IPS DF 6.9 (cell line): Measurements from ENCODE around the gene POF1B.
A peak's percentile ranks its signal among the peaks of the same experiment; 100 is the strongest.

Experiments
- DNase-seq: peaks from one replicate; pipeline ENCODE4 v3.0.0-alpha.2; 2013; ENCODE audit warnings: low read depth, low spot score
- H3K27ac ChIP-seq: one replicate; pipeline ENCODE4 v1.5.1; 2013; ENCODE audit warnings: low read length, control low read depth
- H3K27me3 ChIP-seq: 2 replicates; pipeline ENCODE4 v1.6.1; 2013; ENCODE audit warnings: mild to moderate bottlenecking, low read length; ENCODE audit not compliant: control insufficient read depth, insufficient read depth
- H3K36me3 ChIP-seq: 2 replicates; pipeline ENCODE4 v1.6.1; 2013; ENCODE audit warnings: low read length; ENCODE audit not compliant: control insufficient read depth, insufficient read depth
- H3K4me1 ChIP-seq: 2 replicates; pipeline ENCODE4 v1.6.1; 2013; ENCODE audit warnings: low read length; ENCODE audit not compliant: control insufficient read depth, insufficient read depth
- H3K4me3 ChIP-seq: 2 replicates; pipeline ENCODE4 v1.5.1; 2013; ENCODE audit warnings: mild to moderate bottlenecking, low read length
- H3K9me3 ChIP-seq: 2 replicates; pipeline ENCODE4 v1.6.1; 2013; ENCODE audit warnings: low read length, inconsistent platforms; ENCODE audit not compliant: control insufficient read depth, insufficient read depth
- WGBS: extraction: QIAGEN DNeasy Blood & Tissue Kit; methylation state at CpG from one replicate; pipeline ENCODE4 v1.1.7; 2013; ENCODE audit warnings: mixed read lengths, missing lambda C conversion rate; ENCODE audit not compliant: insufficient read length, insufficient coverage; 5-methylcytosine and 5-hydroxymethylcytosine counted together

POF1B gene

DNA sequence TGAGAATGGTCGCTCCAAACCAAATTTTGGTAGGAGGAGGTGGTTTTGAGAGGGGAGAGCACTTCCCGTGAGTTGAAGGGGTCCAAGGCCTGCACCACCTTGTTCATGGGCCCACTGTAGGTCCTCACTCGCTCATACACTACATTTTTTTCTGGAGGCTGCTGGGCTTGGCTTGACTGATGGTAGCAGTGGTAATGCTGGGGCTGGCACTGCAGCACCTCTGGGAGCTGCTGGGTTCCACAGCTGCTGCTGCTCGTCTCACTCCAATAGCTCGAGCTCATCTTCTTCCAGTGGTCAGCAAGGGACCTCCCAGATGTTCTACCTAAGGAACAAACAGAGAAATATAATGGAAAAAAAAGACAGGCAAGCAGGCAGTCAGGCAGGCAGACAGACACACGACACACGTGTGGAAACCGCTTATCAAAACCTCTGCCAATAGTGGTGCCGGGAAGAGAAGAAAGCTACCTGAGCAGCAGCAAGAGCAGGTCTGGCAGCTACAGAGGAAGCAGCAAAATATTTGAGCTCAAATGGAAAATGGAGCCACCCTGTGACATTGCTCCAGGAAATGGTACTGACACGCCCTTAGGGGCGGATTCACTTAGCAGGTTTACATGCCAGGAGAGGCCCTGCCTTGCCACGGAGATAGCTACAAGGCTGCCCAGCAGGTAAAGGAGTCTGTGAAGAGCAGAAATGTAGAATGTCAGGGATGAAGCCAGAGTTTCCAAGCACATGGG is at the start of gene POF1B:
TSS of gene POF1B (minus strand) at position 492 of the 734 bp plus-strand sequence. CDS start at position 281, 211 bp downstream.
- Histone ChIP-seq H3K27ac (no peak within 1 kb of the TSS), H3K4me1 (no peaks in the 10 kb centered on the region), H3K9me3 (no peaks in the 10 kb centered on the region), H3K27me3 (no peaks in the 10 kb centered on the region), H3K4me3 (no peak within 1 kb of the TSS), H3K36me3 (no peaks in the 10 kb centered on the region)
- WGBS, result no CpG with 5 or more reads among the region's 12 CpGs
- DNase-seq, result no peak

GRCh38 chrX:85429066-85429465 is 49.6 kb upstream of the POF1B start:
- no peaks in the 10 kb centered on the region for H3K27me3 ChIP-seq
- no peak for DNase-seq
- WGBS, result no CpG with 5 or more reads among the region's 1 CpG
- no peak overlapping the region for H3K4me3 ChIP-seq
- no peaks in the 10 kb centered on the region for H3K4me1 ChIP-seq
- H3K36me3 ChIP-seq, result no peaks in the 10 kb centered on the region
- H3K9me3 ChIP-seq, result no peaks in the 10 kb centered on the region
- H3K27ac ChIP-seq, result no peak overlapping the region

- Histone ChIP-seq H3K9me3 (no peaks in the 10 kb centered on the region), H3K27ac (no peak overlapping the region), H3K36me3 (no peaks in the 10 kb centered on the region), H3K27me3 (no peaks in the 10 kb centered on the region), H3K4me3 (no peak overlapping the region), H3K4me1 (no peaks in the 10 kb centered on the region)
- no peak for DNase-seq
Measured at GRCh38 chrX:85419293-85419692, 39.8 kb upstream of the POF1B start.

DNA sequence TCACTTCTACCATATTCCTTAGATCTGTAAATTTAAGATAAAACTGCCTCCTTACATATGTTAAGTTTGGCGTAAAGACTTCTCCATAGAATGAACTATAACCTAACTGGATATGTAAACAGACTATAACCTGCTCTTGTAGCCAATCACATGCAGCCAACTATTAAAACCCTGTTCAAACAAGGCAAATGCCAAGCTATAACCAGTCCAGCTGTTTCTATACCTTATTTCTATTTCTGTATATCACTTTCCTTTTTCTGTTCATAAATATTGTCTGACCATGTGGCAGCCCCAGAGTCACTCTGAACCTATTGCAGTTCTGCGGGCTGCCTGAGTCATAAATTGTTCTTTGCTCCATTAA is 12.4 kb upstream of the POF1B start:
- Histone ChIP-seq H3K36me3 (no peaks in the 10 kb centered on the region), H3K4me1 (no peaks in the 10 kb centered on the region), H3K27me3 (no peaks in the 10 kb centered on the region), H3K9me3 (no peaks in the 10 kb centered on the region), H3K4me3 (no peak overlapping the region), H3K27ac (no peak overlapping the region)
- no peak for DNase-seq
- WGBS, result no CpG with 5 or more reads among the region's 2 CpGs

GRCh38 chrX:85391185-85391877 is 11.9 kb upstream of the POF1B start:
- Histone ChIP-seq H3K27ac (no peak overlapping the region), H3K9me3 (no peaks in the 10 kb centered on the region), H3K4me3 (no peak overlapping the region), H3K36me3 (no peaks in the 10 kb centered on the region), H3K4me1 (no peaks in the 10 kb centered on the region), H3K27me3 (no peaks in the 10 kb centered on the region)
- no CpG with 5 or more reads among the region's 1 CpG for WGBS
- no peak for DNase-seq

DNA sequence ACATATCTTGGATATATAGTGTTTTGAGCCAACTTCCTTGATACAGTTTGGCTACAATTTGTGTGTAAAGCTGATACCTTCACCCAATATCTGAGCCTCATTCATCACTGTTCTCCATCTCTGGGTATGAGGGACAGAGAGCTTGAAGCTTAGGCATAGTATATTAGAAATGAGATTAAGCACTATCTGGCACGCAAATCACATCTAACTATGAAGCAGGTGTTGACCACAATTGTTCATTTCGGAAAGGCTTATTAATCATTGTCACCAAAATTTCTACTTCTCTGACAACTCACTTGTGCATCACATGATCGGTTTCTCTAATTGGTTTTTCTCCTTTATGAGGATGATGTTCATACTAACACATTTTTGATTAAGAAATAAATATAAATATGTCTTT is 2.1 kb upstream of the POF1B start:
- Histone ChIP-seq H3K27me3 (no peaks in the 10 kb centered on the region), H3K4me1 (no peaks in the 10 kb centered on the region), H3K4me3 (no peak overlapping the region), H3K36me3 (no peaks in the 10 kb centered on the region), H3K27ac (no peak overlapping the region), H3K9me3 (no peaks in the 10 kb centered on the region)
- no peak for DNase-seq
- WGBS, result no CpG with 5 or more reads among the region's 3 CpGs

- no peak for DNase-seq
- Histone ChIP-seq H3K4me3 (no peak overlapping the region), H3K27me3 (no peaks in the 10 kb centered on the region), H3K27ac (no peak overlapping the region), H3K9me3 (no peaks in the 10 kb centered on the region), H3K36me3 (no peaks in the 10 kb centered on the region), H3K4me1 (no peaks in the 10 kb centered on the region)
- no CpG with 5 or more reads among the region's 2 CpGs for WGBS
Measured at GRCh38 chrX:85378461-85378860, 1.0 kb downstream of the POF1B start.

GRCh38 chrX:85375333-85375738 is 4.1 kb downstream of the POF1B start:
- Histone ChIP-seq H3K4me1 (no peaks in the 10 kb centered on the region), H3K27me3 (no peaks in the 10 kb centered on the region), H3K4me3 (no peak overlapping the region), H3K36me3 (no peaks in the 10 kb centered on the region), H3K9me3 (no peaks in the 10 kb centered on the region), H3K27ac (no peak overlapping the region)
- no peak for DNase-seq
- WGBS, result no CpG with 5 or more reads among the region's 5 CpGs

- no CpG with 5 or more reads among the region's 4 CpGs for WGBS
- Histone ChIP-seq H3K27me3 (no peaks in the 10 kb centered on the region), H3K9me3 (no peaks in the 10 kb centered on the region), H3K4me3 (no peak overlapping the region), H3K27ac (no peak overlapping the region), H3K4me1 (no peaks in the 10 kb centered on the region), H3K36me3 (no peaks in the 10 kb centered on the region)
- DNase-seq, result peak; percentile 7
Measured at GRCh38 chrX:85365370-85365995, 14.0 kb downstream of the POF1B start.

DNA sequence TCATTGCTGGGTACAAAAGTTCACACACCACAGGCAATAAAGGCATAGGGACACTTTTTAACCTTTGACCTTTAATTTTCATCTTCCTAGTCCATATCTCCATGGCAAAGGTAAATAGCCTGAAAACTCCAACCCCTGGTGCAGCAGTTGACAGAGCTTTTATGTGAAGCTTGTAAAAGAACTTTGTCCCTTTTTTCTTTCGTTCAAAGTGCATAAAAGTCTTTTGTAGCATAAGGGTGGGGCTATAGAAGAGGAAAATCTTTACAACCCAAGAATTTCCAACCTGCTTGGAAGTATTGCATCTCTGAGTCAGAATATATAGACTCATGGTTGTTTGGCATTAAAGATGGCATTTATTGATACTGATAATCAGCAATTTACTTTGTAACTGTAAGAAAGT is 20.4 kb downstream of the POF1B start:
- Histone ChIP-seq H3K27ac (no peak overlapping the region), H3K9me3 (no peaks in the 10 kb centered on the region), H3K27me3 (no peaks in the 10 kb centered on the region), H3K4me1 (no peaks in the 10 kb centered on the region), H3K4me3 (no peak overlapping the region), H3K36me3 (no peaks in the 10 kb centered on the region)
- WGBS, result no CpG with 5 or more reads among the region's 1 CpG
- no peak for DNase-seq
